CD4-positive, alpha-beta T cell (primary cell): ENCODE measurements around the gene CD109. TPM values are rescaled to one million over a fixed set of nuclear protein-coding genes. Genes with fewer than 3 reads are reported as not detected.

Source experiments
- ATAC-seq: fragments of 200-7000 bp; cut with Tn5 transposase; one replicate; pipeline ENCODE4 v1.10.0; 2022; ENCODE audit warnings: mild to moderate bottlenecking; ENCODE audit not compliant: poor library complexity
- CTCF ChIA-PET: fragments of 350-600 bp; sonication (Branson Sonifier 250); formaldehyde crosslinking; loops from one replicate; lab custom pipeline; 2021; ENCODE audit warnings: antibody characterized with exemption, inconsistent platforms; lab: Charles Lee
- POLR2A ChIA-PET: fragments of 350-600 bp; sonication (Branson Sonifier 250); formaldehyde crosslinking; loops from one replicate; lab custom pipeline; 2021; ENCODE audit warnings: antibody characterized with exemption, inconsistent platforms; lab: Charles Lee
- DNase-seq, 14 experiments: peaks; one replicate each; pipeline ENCODE4 v3.0.0-alpha.2; 2013 to 2020; ENCODE audit warnings: mixed read lengths in 2 of 14
- H3K27ac ChIP-seq, 2 donors: one replicate each; pipeline versions ENCODE4 v1.5.1 to v1.7.0; 2013; ENCODE audit warnings: low read length in 2 of 2, low read depth in 1 of 2, mild to moderate bottlenecking in 1 of 2
- H3K27me3 ChIP-seq, 2 experiments: 1 replicate in 1 of 2; 2 replicates in 1 of 2; pipeline versions ENCODE4 v1.6.1 to v1.7.0; 2013; ENCODE audit warnings: low read length in 2 of 2, control low read depth in 1 of 2, mild to moderate bottlenecking in 1 of 2, moderate library complexity in 1 of 2; ENCODE audit not compliant: insufficient read depth in 2 of 2, control insufficient read depth in 1 of 2
- H3K36me3 ChIP-seq: one replicate; pipeline ENCODE4 v1.6.1; 2013; ENCODE audit warnings: low read length, control low read depth; ENCODE audit not compliant: insufficient read depth
- H3K4me1 ChIP-seq: one replicate; pipeline ENCODE4 v1.6.1; 2013; ENCODE audit warnings: low read length, control low read depth; ENCODE audit not compliant: insufficient read depth
- H3K4me3 ChIP-seq: one replicate; pipeline ENCODE4 v1.5.1; 2013; ENCODE audit warnings: mild to moderate bottlenecking, low read length, moderate library complexity
- H3K9me3 ChIP-seq, 2 experiments: 1 replicate in 1 of 2; 2 replicates in 1 of 2; pipeline versions ENCODE4 v1.6.1 to v1.7.0; 2013; ENCODE audit warnings: low read length in 2 of 2, mild to moderate bottlenecking in 2 of 2, control low read depth in 1 of 2, moderate library complexity in 1 of 2; ENCODE audit not compliant: control insufficient read depth in 1 of 2, insufficient read depth in 1 of 2
- H3K27ac Mint-ChIP-seq: one replicate; pipeline ENCODE4 v1.8.0; 2020; ENCODE audit warnings: mixed read lengths
- H3K27me3 Mint-ChIP-seq: one replicate; pipeline ENCODE4 v1.8.0; 2021; ENCODE audit warnings: mixed read lengths
- H3K36me3 Mint-ChIP-seq: one replicate; pipeline ENCODE4 v1.8.0; 2021; ENCODE audit warnings: low read depth, mixed read lengths
- H3K4me1 Mint-ChIP-seq: one replicate; pipeline ENCODE4 v1.8.0; 2021; ENCODE audit warnings: low read depth, mixed read lengths
- H3K4me3 Mint-ChIP-seq: one replicate; pipeline ENCODE4 v1.8.0; 2020; ENCODE audit warnings: mild to moderate bottlenecking, mixed read lengths
- H3K9me3 Mint-ChIP-seq: one replicate; pipeline ENCODE4 v1.8.0; 2020; ENCODE audit warnings: mixed read lengths
- CTCF ChIP-seq: fragments of 200-600 bp; IDR thresholded peaks from one replicate; pipeline ENCODE4 v1.8.0; 2022; ENCODE audit warnings: antibody characterized with exemption, mild to moderate bottlenecking
- intact Hi-C, 2 experiments: fragments of 100-400 bp; cut with DNase I in 1 of 2; cut with micrococcal nuclease in 1 of 2; formaldehyde crosslinking; loops; one replicate each; pipeline versions ENCODE4 v1.15.1 to v1.9.0; 2023 to 2025; cut with DNase I, micrococcal nuclease
- total RNA-seq, 174 experiments: library from RNA in 2 of 174; stranded (reverse) in 2 of 174; gene quantifications; one replicate each; pipeline ENCODE4 v1.2.3 and lab custom pipeline; 2021 to 2026

CD109 gene
- total RNA-seq, 2 experiments from 2014 or later, result 0.75 to 0.80 TPM

GRCh38 chr6:73870907-73871306 lies 174.9 kb downstream of the CD109 start:
- CTCF ChIA-PET, result no interaction called here
- no peak for TF ChIP-seq CTCF
- Histone ChIP-seq H3K27ac (no peak overlapping the region), H3K4me3 (no peak overlapping the region), H3K27me3 (no peaks in the 10 kb centered on the region), H3K36me3 (no peaks in the 10 kb centered on the region), H3K4me1 (no peaks in the 10 kb centered on the region), H3K9me3 (no peaks in the 10 kb centered on the region)
- Mint-ChIP-seq H3K4me1 (no peaks in the 10 kb centered on the region), H3K4me3 (no peak overlapping the region), H3K9me3 (no peaks in the 10 kb centered on the region), H3K27ac (no peak overlapping the region), H3K36me3 (no peaks in the 10 kb centered on the region), H3K27me3 (no peaks in the 10 kb centered on the region)
- no peak for ATAC-seq
- intact Hi-C loops, result no loop called here
- POLR2A ChIA-PET, result no interaction called here
- no peak for DNase-seq

GRCh38 chr6:73873081-73873480 lies 177.1 kb downstream of the CD109 start:
- H3K4me1 Mint-ChIP-seq, result no peaks in the 10 kb centered on the region

More at GRCh38 chr6:73873081-73873480, 177.1 kb downstream of the CD109 start:
- no peak overlapping the region for H3K4me3 ChIP-seq
- no peak overlapping the region for H3K27ac ChIP-seq
- Mint-ChIP-seq H3K9me3 (no peaks in the 10 kb centered on the region), H3K36me3 (no peaks in the 10 kb centered on the region), H3K27ac (no peak overlapping the region), H3K27me3 (no peaks in the 10 kb centered on the region), H3K4me3 (no peak overlapping the region)
- no peaks in the 10 kb centered on the region for H3K27me3 ChIP-seq
- no peak for DNase-seq
- ChIA-PET POLR2A (no interaction called here), CTCF (no interaction called here)
- H3K36me3 ChIP-seq, result no peaks in the 10 kb centered on the region
- no peaks in the 10 kb centered on the region for H3K4me1 ChIP-seq
- intact Hi-C loops, result no loop called here
- ATAC-seq, result no peak
- no peaks in the 10 kb centered on the region for H3K9me3 ChIP-seq
- TF ChIP-seq CTCF, result no peak

Other genes with a start within 250 kb of the CD109 start
- gene CGAS, start 243.9 kb upstream of the CD109 start, total RNA-seq, result 10 to 100 TPM; 11.0 to 11.9 TPM
- 10 to 100 TPM; 47.9 to 48.0 TPM for gene MTO1, start 234.5 kb upstream of the CD109 start, total RNA-seq
- gene EEF1A1, start 175.2 kb upstream of the CD109 start, total RNA-seq, result over 10,000 TPM; 15,669 to 16,465 TPM
- 1 to 10 TPM; 5.3 to 6.2 TPM for gene SLC17A5, start 42.2 kb upstream of the CD109 start, total RNA-seq